A673 (cell line): ENCODE results near the gene ISG15. TPM values are rescaled to one million over a fixed set of nuclear protein-coding genes. Genes with fewer than 3 reads are reported as not detected.

ENCODE experiments used
- BruUV-seq: library from RNA; stranded (reverse); fragments of 400-500 nt; replicated peaks from 2 replicates; lab custom pipeline; 2021; lab: Mats Ljungman, UMichigan
- CTCF ChIA-PET: fragments of 300-600 bp; sonication (Branson Sonifier 250); formaldehyde crosslinking; loops from one replicate; lab custom pipeline; 2022; ENCODE audit warnings: antibody characterized with exemption; lab: Charles Lee
- POLR2A ChIA-PET: fragments of 300-600 bp; sonication (Branson Sonifier 250); formaldehyde crosslinking; loops from one replicate; lab custom pipeline; 2022; ENCODE audit warnings: antibody characterized with exemption; ENCODE audit not compliant: low non-redundant PET; lab: Charles Lee
- DNase-seq: peaks from one replicate; pipeline ENCODE4 v3.0.0-alpha.2; 2015; ENCODE audit warnings: low spot score
- H3K27ac ChIP-seq: fragments of 200-600 bp; sonication (generic); 2 replicates; pipeline ENCODE4 v1.5.1; 2016; ENCODE audit warnings: mixed run types, low read depth, mild to moderate bottlenecking, mixed read lengths, antibody characterized with exemption, low read length; ENCODE audit not compliant: poor library complexity, severe bottlenecking
- H3K27me3 ChIP-seq: fragments of 200-600 bp; sonication (generic); replicated peaks from 2 replicates; pipeline ENCODE4 v1.6.1; 2017; ENCODE audit warnings: mixed run types, low read depth, mild to moderate bottlenecking, mixed read lengths, antibody characterized with exemption, low read length; ENCODE audit not compliant: insufficient read depth, poor library complexity
- H3K36me3 ChIP-seq: fragments of 200-600 bp; sonication (generic); 2 replicates; pipeline ENCODE4 v1.6.1; 2016; ENCODE audit warnings: mixed run types, mild to moderate bottlenecking, mixed read lengths, antibody characterized with exemption, low read length; ENCODE audit not compliant: insufficient read depth, poor library complexity, severe bottlenecking
- H3K4me1 ChIP-seq: fragments of 200-600 bp; sonication (generic); 2 replicates; pipeline ENCODE4 v1.6.1; 2017; ENCODE audit warnings: mixed run types, mild to moderate bottlenecking, mixed read lengths, antibody characterized with exemption, low read length; ENCODE audit not compliant: insufficient read depth, poor library complexity, severe bottlenecking
- H3K4me3 ChIP-seq: fragments of 200-600 bp; sonication (generic); 2 replicates; pipeline ENCODE4 v1.5.1; 2016; ENCODE audit warnings: low read depth, mixed run types, mild to moderate bottlenecking, mixed read lengths, low read length; ENCODE audit not compliant: poor library complexity, severe bottlenecking
- H3K9me3 ChIP-seq: fragments of 200-600 bp; sonication (generic); 2 replicates; pipeline ENCODE4 v1.6.1; 2016; ENCODE audit warnings: mixed run types, low read depth, mild to moderate bottlenecking, mixed read lengths, antibody characterized with exemption, low read length; ENCODE audit not compliant: poor library complexity, severe bottlenecking
- EZH2 ChIP-seq: fragments of 200-600 bp; sonication (generic); IDR thresholded peaks from 2 replicates; pipeline ENCODE4 v1.6.1; 2017; ENCODE audit warnings: borderline replicate concordance, low read depth, mild to moderate bottlenecking, mixed read lengths, antibody characterized with exemption, low read length; ENCODE audit not compliant: poor library complexity, severe bottlenecking
- intact Hi-C: fragments of 100-400 bp; cut with micrococcal nuclease; formaldehyde crosslinking; loops from one replicate; pipeline ENCODE4 v1.10.0; 2022; ENCODE audit not compliant: unreplicated experiment
- total RNA-seq: library from RNA; stranded (reverse); gene quantifications from 2 replicates; pipeline ENCODE4 v1.2.3, GENCODE V29; 2021
- TF ChIP-seq, protein P1 (sequence below): fragments of 300-800, 200-600 bp; sonication (generic); conservative IDR thresholded peaks from 2 replicates; pipeline ENCODE4 v1.5.1; 2017; ENCODE audit warnings: low read depth, mild to moderate bottlenecking, antibody characterized with exemption, low read length, moderate library complexity, mixed read lengths

Gene ISG15
- total RNA-seq, 1 experiment from 2014 or later: 45.3 TPM

DNA sequence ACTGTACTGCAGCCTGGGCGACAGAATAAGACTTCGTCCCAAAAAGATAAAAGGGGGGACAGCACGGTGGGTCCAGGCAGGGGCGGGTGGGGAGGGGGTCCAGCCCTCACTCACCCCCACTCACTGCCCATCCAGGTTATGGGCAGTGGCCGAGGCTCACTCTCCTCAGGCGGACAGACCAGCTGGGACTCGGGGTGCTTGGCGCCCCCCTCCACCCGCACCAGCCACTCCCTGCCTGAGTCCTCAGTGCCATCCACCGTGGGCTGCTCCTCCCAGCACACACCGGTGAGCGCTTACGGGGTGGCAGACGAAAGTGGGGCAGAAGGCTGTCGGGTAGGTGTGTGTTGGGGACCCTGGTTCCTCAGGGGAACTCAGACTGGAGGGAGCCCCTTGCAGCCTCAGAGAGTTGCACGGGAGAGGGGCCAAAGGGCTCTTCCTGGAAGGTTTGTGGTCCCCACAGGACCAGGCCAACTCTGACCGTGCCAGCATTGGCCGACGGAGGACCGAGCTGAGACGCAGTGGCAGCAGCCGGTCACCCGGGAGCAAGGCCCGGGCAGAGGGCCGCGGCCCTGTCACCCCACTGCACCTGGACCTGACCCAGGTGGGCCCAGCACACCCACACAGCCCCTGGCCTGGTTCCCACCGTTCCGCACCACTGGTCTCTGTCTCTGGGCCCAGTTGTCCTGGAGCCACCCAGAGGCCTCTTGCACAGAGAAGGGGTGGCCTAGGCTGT lies 40.4 kb upstream of the ISG15 start:
- no peaks in the 10 kb centered on the region for H3K9me3 ChIP-seq
- H3K36me3 ChIP-seq: no peaks in the 10 kb centered on the region
- ChIA-PET CTCF (no interaction called here), POLR2A (no interaction called here)
- TF ChIP-seq, protein P1, sequence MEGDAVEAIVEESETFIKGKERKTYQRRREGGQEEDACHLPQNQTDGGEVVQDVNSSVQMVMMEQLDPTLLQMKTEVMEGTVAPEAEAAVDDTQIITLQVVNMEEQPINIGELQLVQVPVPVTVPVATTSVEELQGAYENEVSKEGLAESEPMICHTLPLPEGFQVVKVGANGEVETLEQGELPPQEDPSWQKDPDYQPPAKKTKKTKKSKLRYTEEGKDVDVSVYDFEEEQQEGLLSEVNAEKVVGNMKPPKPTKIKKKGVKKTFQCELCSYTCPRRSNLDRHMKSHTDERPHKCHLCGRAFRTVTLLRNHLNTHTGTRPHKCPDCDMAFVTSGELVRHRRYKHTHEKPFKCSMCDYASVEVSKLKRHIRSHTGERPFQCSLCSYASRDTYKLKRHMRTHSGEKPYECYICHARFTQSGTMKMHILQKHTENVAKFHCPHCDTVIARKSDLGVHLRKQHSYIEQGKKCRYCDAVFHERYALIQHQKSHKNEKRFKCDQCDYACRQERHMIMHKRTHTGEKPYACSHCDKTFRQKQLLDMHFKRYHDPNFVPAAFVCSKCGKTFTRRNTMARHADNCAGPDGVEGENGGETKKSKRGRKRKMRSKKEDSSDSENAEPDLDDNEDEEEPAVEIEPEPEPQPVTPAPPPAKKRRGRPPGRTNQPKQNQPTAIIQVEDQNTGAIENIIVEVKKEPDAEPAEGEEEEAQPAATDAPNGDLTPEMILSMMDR: no peak
- TF ChIP-seq EZH2: no peak
- DNase-seq: no peak
- no TSS peak for BruUV-seq
- peaks cover 25% of the 10 kb centered on the region for H3K27me3 ChIP-seq
- H3K4me3 ChIP-seq: no peak overlapping the region
- no peak overlapping the region for H3K27ac ChIP-seq
- intact Hi-C loops: no loop called here
- H3K4me1 ChIP-seq: peaks cover 8% of the 10 kb centered on the region

DNA sequence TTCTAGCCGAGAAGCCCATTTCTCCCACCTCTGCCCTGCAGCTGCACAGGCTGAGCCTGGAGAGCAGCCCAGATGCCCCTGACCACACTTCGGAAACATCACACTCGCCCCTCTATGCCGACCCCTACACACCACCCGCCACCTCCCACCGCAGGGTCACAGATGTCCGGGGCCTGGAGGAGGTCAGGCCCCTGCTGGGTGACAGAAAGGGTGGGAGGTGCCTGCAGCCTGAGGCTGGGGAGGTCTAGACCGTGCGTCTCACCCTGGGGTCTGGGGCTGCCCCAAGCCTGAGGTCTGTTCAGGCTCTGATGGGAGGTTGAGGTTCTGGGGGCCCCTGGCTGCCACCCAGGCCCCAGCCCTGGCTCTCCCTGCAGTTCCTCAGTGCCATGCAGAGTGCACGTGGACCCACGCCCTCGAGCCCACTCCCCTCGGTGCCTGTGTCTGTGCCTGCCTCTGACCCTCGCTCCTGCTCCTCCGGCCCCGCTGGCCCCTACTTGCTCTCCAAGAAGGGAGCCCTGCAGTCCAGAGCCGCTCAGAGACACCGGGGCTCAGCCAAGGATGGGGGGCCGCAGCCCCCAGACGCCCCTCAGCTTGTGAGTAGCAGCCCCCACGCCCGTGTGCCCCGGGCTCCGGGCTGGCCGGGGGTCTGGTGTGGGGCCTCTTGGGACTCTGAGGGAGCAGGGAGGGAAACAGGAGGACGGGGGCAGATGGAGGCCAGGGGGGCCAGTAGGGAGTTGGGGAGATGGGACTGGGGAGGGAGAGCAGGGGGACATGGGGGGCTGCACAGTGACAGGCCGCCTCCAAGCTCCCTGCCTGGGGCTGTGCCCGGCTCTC lies 39.6 kb upstream of the ISG15 start:
- ChIA-PET POLR2A (no interaction called here), CTCF (no interaction called here)
- TF ChIP-seq, protein P1: no peak
- no peak for TF ChIP-seq EZH2
- Histone ChIP-seq H3K27me3 (peaks cover 25% of the 10 kb centered on the region), H3K4me1 (peaks cover 8% of the 10 kb centered on the region), H3K9me3 (no peaks in the 10 kb centered on the region), H3K36me3 (no peaks in the 10 kb centered on the region), H3K27ac (no peak overlapping the region), H3K4me3 (no peak overlapping the region)
- intact Hi-C loops: no loop called here
- DNase-seq: no peak
- BruUV-seq: no TSS peak

DNA sequence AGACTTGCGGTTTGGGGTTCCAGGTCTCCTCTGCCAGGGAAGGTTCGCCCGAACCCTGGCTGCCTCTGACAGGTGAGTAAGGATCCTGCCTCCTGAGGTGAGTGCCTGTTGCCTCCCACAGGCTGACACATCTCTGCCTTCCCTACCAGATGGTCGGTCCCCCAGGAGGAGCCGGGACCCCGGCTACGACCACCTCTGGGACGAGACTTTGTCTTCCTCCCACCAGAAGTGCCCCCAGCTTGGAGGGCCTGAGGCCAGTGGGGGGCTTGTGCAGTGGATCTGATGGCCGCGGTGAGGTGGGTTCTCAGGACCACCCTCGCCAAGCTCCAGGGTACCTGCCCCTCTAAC lies 39.0 kb upstream of the ISG15 start:
- TF ChIP-seq, protein P1: no peak
- no peak for TF ChIP-seq EZH2
- H3K27ac ChIP-seq: no peak overlapping the region
- H3K4me1 ChIP-seq: peaks cover 8% of the 10 kb centered on the region
- H3K9me3 ChIP-seq: no peaks in the 10 kb centered on the region
- no TSS peak for BruUV-seq
- H3K27me3 ChIP-seq: peaks cover 25% of the 10 kb centered on the region
- ChIA-PET CTCF (no interaction called here), POLR2A (no interaction called here)
- H3K36me3 ChIP-seq: no peaks in the 10 kb centered on the region
- intact Hi-C loops: no loop called here
- no peak overlapping the region for H3K4me3 ChIP-seq
- DNase-seq: no peak
